HepG2 (cell line): Measurements from ENCODE around the gene ESYT3. TPM values are rescaled to one million over a fixed set of nuclear protein-coding genes. Genes with fewer than 3 reads are reported as not detected.

Source experiments
- ASH2L ChIP-seq: fragments of 300-600, 200-600 bp; sonication (generic); IDR thresholded peaks from 2 replicates; pipeline ENCODE4 v1.7.0; 2017; ENCODE audit warnings: low read depth, mild to moderate bottlenecking, moderate library complexity, mixed read lengths, low read length; ENCODE audit not compliant: insufficient read length
- ATF7 ChIP-seq, 2 experiments: fragments of 450-650 bp in 1 of 2; sonication (generic) in 1 of 2; formaldehyde crosslinking in 1 of 2; IDR thresholded peaks; 2 replicates each; pipeline versions ENCODE4 v1.4.0 to v1.6.1; 2016 to 2020; ENCODE audit warnings: antibody characterized with exemption in 1 of 2, mild to moderate bottlenecking in 1 of 2, missing genetic modification reagents in 1 of 2
- FOXO1 ChIP-seq: sonication (generic); formaldehyde crosslinking; IDR thresholded peaks from 2 replicates; pipeline ENCODE4 v1.4.0; 2020; ENCODE audit warnings: missing genetic modification reagents
- HNRNPL ChIP-seq: fragments of 200-400 bp; formaldehyde crosslinking; IDR thresholded peaks from 2 replicates; pipeline ENCODE4 v1.6.1; 2017; ENCODE audit warnings: mild to moderate bottlenecking, low read depth, low read length
- KDM1A ChIP-seq: IDR thresholded peaks from 2 replicates; pipeline ENCODE4 v1.6.1; 2016; ENCODE audit warnings: missing compliant biosample characterization
- KLF13 ChIP-seq: sonication (generic); formaldehyde crosslinking; IDR thresholded peaks from 2 replicates; pipeline ENCODE4 v1.4.0; 2020; ENCODE audit warnings: mild to moderate bottlenecking, missing genetic modification reagents
- PHB2 ChIP-seq: fragments of 450-650 bp; IDR thresholded peaks from 2 replicates; pipeline ENCODE4 v1.6.1; 2018; ENCODE audit not compliant: partially characterized antibody
- REL ChIP-seq: sonication (generic); formaldehyde crosslinking; conservative IDR thresholded peaks from 2 replicates; pipeline ENCODE4 v1.8.0; 2022; ENCODE audit warnings: mild to moderate bottlenecking, missing genetic modification reagents, moderate library complexity
- YEATS4 ChIP-seq: sonication (generic); formaldehyde crosslinking; IDR thresholded peaks from 2 replicates; pipeline ENCODE4 v1.4.0; 2020; ENCODE audit warnings: missing genetic modification reagents, borderline replicate concordance
- ZBTB20 ChIP-seq: sonication (generic); formaldehyde crosslinking; IDR thresholded peaks from 2 replicates; pipeline ENCODE4 v1.8.1; 2023; ENCODE audit warnings: missing genetic modification reagents, low read depth, mild to moderate bottlenecking, borderline replicate concordance
- ZFP1 ChIP-seq: IDR thresholded peaks from 2 replicates; pipeline ENCODE4 v1.6.1; 2016
- ZFP36L1 ChIP-seq: sonication (generic); formaldehyde crosslinking; IDR thresholded peaks from 2 replicates; pipeline ENCODE4 v1.8.0; 2022; ENCODE audit warnings: mild to moderate bottlenecking, missing genetic modification reagents, moderate library complexity
- ZNF562 ChIP-seq: sonication (generic); formaldehyde crosslinking; IDR thresholded peaks from 2 replicates; pipeline ENCODE4 v1.8.0; 2022; ENCODE audit warnings: missing genetic modification reagents, borderline replicate concordance
- ZNF619 ChIP-seq: sonication (generic); formaldehyde crosslinking; IDR thresholded peaks from 2 replicates; pipeline ENCODE4 v1.4.0; 2020; ENCODE audit warnings: mild to moderate bottlenecking, missing genetic modification reagents
- polyA plus RNA-seq, 8 experiments: library from polyadenylated mRNA; depleted of rRNA in 3 of 8; stranded (reverse) in 7 of 8; unstranded in 1 of 8; fragments of >200 nt; fragmentation: Illumina TruSeq in 4 of 8; extraction: Trizol in 4 of 8; gene quantifications; 2 replicates each; pipeline versions ENCODE4 v1.2.1 to v1.2.3, GENCODE V29; 2011 to 2016; ENCODE audit warnings: low read depth in 4 of 8, missing spikeins in 1 of 8, mixed read lengths in 1 of 8; ENCODE audit not compliant: insufficient read depth in 1 of 8
- total RNA-seq, 5 experiments: library from RNA; depleted of rRNA; stranded (reverse); fragments of >200 nt; fragmentation: Illumina TruSeq; extraction: Trizol; gene quantifications; 2 replicates each; pipeline ENCODE4 v1.2.3, GENCODE V29; 2016; ENCODE audit warnings: low read depth in 1 of 5
- TF ChIP-seq, protein P1 (sequence below): sonication (generic); formaldehyde crosslinking; IDR thresholded peaks from 2 replicates; pipeline ENCODE4 v1.4.0; 2020; ENCODE audit warnings: mild to moderate bottlenecking, low read depth, missing genetic modification reagents
- TF ChIP-seq, protein P2 (sequence below): sonication (generic); formaldehyde crosslinking; conservative IDR thresholded peaks from 2 replicates; pipeline ENCODE4 v1.8.0; 2022; ENCODE audit warnings: mild to moderate bottlenecking, moderate library complexity, missing genetic modification reagents
- TF ChIP-seq, protein P3 (sequence below): sonication (generic); formaldehyde crosslinking; IDR thresholded peaks from 2 replicates; pipeline ENCODE4 v1.4.0; 2020; ENCODE audit warnings: missing genetic modification reagents, borderline replicate concordance
- TF ChIP-seq, protein P4 (sequence below): sonication (generic); formaldehyde crosslinking; IDR thresholded peaks from 2 replicates; pipeline ENCODE4 v1.8.0; 2022; ENCODE audit warnings: missing genetic modification reagents, mild to moderate bottlenecking, inconsistent platforms, borderline replicate concordance

Gene ESYT3
- total and polyA plus RNA-seq, 2 of the 13 experiments (the other 11 are each of a cell fraction or from before 2014, with no cell fraction given), result 1.5 to 4.1 TPM

DNA sequence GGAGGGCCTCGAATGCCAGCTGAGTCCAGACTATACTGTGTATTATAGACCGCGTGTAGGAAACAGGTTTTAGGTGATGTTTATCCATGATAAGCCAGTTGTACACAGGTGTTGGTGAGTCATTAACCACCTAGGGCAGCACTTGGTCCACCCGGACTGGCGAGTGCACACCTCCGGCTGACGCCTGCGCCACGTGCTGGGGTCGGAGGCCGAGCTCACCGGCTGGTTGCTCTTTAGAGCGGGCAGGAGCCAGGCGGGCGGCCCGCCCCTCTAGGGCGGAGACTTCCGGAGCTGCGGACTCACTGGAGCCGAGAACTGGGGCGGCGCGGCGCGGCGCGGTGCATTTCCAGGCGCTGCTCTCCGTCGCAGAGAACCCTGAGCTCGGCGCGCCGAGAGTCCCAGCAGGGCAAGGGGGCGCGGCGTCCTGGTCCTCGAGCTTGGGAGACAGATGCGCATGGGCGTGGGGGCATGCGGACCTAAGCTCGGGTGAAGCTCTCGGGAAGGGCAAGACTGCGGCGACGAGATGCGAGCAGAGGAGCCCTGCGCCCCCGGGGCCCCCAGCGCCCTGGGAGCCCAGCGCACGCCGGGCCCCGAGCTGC lies at the start of gene ESYT3 (continued):
- TF ChIP-seq, protein P1, sequence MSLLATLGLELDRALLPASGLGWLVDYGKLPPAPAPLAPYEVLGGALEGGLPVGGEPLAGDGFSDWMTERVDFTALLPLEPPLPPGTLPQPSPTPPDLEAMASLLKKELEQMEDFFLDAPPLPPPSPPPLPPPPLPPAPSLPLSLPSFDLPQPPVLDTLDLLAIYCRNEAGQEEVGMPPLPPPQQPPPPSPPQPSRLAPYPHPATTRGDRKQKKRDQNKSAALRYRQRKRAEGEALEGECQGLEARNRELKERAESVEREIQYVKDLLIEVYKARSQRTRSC (CRISPR knock-in tag), result 0 out of 2 replicates have a peak, but pooled peaks have one; percentile 86
- no peak for TF ChIP-seq KLF13 (CRISPR knock-in tag)
- peak; percentile 54 for TF ChIP-seq FOXO1 (CRISPR knock-in tag)
- peak; percentile 90 for TF ChIP-seq YEATS4 (CRISPR knock-in tag)
- TF ChIP-seq ZBTB20 (CRISPR knock-in tag), result peak; percentile 94; the same call in 1 of the 2 replicates
- TF ChIP-seq ATF7 (IDR thresholded peaks at IDR 0.05), result no peak
- 0 out of 2 replicates have a peak, but pooled peaks have one; percentile 63 for TF ChIP-seq ATF7 (CRISPR knock-in tag; IDR thresholded peaks at IDR 0.05)
- TF ChIP-seq, protein P2, sequence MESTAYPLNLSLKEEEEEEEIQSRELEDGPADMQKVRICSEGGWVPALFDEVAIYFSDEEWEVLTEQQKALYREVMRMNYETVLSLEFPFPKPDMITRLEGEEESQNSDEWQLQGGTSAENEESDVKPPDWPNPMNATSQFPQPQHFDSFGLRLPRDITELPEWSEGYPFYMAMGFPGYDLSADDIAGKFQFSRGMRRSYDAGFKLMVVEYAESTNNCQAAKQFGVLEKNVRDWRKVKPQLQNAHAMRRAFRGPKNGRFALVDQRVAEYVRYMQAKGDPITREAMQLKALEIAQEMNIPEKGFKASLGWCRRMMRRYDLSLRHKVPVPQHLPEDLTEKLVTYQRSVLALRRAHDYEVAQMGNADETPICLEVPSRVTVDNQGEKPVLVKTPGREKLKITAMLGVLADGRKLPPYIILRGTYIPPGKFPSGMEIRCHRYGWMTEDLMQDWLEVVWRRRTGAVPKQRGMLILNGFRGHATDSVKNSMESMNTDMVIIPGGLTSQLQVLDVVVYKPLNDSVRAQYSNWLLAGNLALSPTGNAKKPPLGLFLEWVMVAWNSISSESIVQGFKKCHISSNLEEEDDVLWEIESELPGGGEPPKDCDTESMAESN (CRISPR knock-in tag), result peak; percentile 89
- no peak for TF ChIP-seq ASH2L
- 0 out of 2 replicates have a peak, but pooled peaks have one; percentile 7 for TF ChIP-seq KDM1A
- no peak for TF ChIP-seq ZNF619 (CRISPR knock-in tag)
- TF ChIP-seq HNRNPL, result no peak
- no peak for TF ChIP-seq PHB2
- peak; percentile 73; the same call in 1 of the 2 replicates for TF ChIP-seq ZNF562
- peak; percentile 93; the same call in 1 of the 2 replicates for TF ChIP-seq ZFP36L1
- no peak; the same call in 1 of the 2 replicates for TF ChIP-seq ZFP1 (CRISPR knock-in tag)
- TF ChIP-seq REL (CRISPR knock-in tag), result no peak; the same call in 1 of the 2 replicates
- TF ChIP-seq, protein P3, sequence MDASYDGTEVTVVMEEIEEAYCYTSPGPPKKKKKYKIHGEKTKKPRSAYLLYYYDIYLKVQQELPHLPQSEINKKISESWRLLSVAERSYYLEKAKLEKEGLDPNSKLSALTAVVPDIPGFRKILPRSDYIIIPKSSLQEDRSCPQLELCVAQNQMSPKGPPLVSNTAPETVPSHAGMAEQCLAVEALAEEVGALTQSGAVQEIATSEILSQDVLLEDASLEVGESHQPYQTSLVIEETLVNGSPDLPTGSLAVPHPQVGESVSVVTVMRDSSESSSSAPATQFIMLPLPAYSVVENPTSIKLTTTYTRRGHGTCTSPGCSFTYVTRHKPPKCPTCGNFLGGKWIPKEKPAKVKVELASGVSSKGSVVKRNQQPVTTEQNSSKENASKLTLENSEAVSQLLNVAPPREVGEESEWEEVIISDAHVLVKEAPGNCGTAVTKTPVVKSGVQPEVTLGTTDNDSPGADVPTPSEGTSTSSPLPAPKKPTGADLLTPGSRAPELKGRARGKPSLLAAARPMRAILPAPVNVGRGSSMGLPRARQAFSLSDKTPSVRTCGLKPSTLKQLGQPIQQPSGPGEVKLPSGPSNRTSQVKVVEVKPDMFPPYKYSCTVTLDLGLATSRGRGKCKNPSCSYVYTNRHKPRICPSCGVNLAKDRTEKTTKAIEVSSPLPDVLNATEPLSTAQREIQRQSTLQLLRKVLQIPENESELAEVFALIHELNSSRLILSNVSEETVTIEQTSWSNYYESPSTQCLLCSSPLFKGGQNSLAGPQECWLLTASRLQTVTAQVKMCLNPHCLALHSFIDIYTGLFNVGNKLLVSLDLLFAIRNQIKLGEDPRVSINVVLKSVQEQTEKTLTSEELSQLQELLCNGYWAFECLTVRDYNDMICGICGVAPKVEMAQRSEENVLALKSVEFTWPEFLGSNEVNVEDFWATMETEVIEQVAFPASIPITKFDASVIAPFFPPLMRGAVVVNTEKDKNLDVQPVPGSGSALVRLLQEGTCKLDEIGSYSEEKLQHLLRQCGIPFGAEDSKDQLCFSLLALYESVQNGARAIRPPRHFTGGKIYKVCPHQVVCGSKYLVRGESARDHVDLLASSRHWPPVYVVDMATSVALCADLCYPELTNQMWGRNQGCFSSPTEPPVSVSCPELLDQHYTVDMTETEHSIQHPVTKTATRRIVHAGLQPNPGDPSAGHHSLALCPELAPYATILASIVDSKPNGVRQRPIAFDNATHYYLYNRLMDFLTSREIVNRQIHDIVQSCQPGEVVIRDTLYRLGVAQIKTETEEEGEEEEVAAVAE (CRISPR knock-in tag), result peak; percentile 78; the same call in 1 of the 2 replicates
- TF ChIP-seq, protein P4, sequence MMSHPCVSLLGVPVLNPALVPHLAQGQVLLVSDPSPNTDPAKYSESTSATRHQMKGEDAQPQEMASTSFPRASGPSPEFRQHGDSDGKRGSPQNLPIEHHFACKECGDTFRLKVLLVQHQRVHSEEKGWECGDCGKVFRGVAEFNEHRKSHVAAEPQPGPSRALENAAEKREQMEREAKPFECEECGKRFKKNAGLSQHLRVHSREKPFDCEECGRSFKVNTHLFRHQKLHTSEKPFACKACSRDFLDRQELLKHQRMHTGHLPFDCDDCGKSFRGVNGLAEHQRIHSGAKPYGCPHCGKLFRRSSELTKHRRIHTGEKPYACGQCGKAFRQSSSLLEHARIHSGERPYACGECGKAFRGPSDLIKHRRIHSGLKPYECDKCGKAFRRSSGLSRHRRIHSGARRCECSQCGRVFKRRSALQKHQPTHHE (CRISPR knock-in tag), result peak; percentile 75; the same call in 1 of the 2 replicates
